GM12874 (cell line): Measurements from ENCODE around the gene ZNF14.

Source experiments
- CTCF ChIP-seq: IDR thresholded peaks from 2 replicates; pipeline ENCODE4 v1.5.1; 2011; ENCODE audit warnings: low read depth, mild to moderate bottlenecking, control low read depth, low read length, moderate library complexity; ENCODE audit not compliant: insufficient read depth

Gene ZNF14

DNA sequence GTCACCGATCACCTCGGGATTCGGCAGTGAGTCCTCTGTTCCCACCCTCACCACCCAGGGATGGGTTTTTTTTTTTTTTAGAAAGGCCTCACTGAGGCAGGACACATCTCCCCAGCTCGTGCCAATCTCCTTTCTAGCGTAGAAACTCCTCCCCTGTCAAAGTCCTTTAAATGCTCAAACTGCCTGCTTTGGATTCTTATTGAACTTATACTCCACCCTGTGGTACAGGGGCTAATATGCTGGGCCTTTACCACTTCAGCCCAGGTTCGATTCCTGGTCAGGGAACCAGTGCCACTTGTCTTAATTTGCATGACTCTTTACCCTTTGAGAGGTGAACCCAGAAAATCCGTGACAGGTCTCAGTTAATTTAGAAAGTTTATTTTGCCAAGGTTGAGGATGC lies 8.3 kb upstream of the ZNF14 start:
- TF ChIP-seq CTCF = no peak

- TF ChIP-seq CTCF = no peak
These were observed 7.8 kb upstream of the ZNF14 start for GRCh38 chr19:19740755-19741154.

DNA sequence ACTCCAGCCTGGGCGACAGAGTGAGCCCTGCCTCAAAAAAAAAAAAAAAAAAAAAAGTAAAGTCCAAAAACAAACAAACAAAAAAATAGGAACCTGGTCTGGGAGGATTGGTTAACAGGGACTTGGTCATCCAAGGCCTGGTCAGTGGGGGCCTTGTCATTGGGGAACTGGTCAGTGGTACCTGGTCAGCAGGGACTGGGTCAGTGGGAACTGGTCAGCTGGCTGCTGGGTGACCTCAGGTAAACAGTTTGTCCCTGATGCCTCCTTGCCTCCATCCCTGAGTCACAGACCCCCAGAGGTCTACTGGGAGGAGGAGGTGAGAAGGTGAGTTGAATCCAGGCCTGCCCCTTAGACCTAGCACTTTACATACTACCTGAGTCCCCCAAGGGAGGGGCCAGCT lies 5.7 kb upstream of the ZNF14 start:
- TF ChIP-seq CTCF = no peak

GRCh38 chr19:19737559-19738332 lies 4.8 kb upstream of the ZNF14 start:
- TF ChIP-seq CTCF = no peak

DNA sequence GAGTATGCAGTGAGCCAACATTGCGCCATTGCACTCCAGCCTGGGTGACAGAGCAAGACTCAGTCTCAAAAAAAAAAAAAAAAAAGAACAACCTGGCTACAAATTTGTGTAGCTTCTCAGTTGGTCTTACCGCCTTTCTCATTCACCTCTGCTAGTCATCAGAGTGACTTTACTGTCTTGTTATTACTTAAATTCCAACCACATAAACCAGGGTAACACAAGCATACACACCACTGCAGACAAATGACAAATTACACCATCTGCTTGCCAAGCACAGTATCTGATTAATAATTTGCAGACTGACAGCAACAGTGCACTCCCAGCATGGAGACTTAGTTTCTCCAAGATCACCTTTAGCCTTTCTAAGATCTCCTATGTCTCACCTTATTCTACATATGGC lies 11.0 kb downstream of the ZNF14 start:
- TF ChIP-seq CTCF = no peak

- TF ChIP-seq CTCF = no peak
These were observed 13.1 kb downstream of the ZNF14 start for GRCh38 chr19:19719798-19720197.

- no peak for TF ChIP-seq CTCF
These were observed 20.7 kb downstream of the ZNF14 start for GRCh38 chr19:19711934-19712828.
